GM19023 (cell line): ENCODE data around the gene ATP9B.
"Not testable (repeated sequence)": the region's sequence is repeated elsewhere in the genome, so short reads cannot be mapped to it uniquely, and the experiment has no call there.

Experiments used
- ATAC-seq: cut with Tn5 transposase; IDR thresholded peaks from one replicate; pipeline ENCODE4 v1.9.1; 2021; ENCODE audit warnings: mild to moderate bottlenecking, moderate library complexity; ENCODE audit not compliant: unreplicated experiment

ATP9B gene

GRCh38 chr18:79123948-79124347 is 54.8 kb downstream of the ATP9B start:
- no peak for ATAC-seq

DNA sequence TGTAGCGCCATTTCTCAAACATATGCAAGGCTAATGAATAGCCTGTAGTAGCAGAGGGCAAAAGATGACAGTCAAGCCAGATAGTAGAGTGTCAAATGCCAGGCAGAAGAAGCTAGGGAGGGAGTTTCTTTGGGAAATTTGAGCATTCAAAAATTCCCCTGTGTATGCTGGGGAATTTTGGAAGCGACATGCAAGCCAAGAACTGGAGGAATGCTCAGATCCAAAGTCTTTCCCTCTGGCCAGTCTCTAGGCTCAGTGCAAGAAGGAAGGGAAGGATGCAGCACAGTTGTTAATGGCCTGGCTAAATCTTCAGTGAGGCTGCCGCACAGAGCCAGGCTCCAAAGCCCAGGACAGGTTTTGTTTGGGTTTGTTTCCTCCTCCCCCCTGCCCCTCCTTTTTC is 59.9 kb downstream of the ATP9B start:
- ATAC-seq: no peak

DNA sequence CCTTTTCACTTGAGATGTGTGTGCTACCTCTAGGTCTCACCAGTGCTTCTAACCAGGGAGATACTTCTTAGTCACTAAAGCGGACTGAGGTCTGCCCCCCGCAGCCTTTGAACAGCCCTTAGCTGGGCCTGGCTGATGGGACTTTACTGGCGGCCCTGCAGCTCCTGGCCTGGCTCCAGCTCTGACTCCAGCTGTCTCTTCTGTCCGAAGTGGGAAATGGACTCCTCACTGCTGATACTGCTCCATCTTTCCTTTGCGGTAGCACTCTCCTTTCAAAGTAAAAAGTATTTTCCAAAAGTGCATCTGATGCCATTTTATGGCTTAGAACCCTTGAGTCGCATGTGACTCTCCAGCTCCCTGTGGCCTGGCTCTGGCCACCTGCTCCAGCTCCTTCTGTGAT is 64.5 kb downstream of the ATP9B start:
- no peak for ATAC-seq

GRCh38 chr18:79135924-79136323 is 66.7 kb downstream of the ATP9B start:
- ATAC-seq: no peak

GRCh38 chr18:79136742-79137141 is 67.5 kb downstream of the ATP9B start:
- ATAC-seq: no peak

DNA sequence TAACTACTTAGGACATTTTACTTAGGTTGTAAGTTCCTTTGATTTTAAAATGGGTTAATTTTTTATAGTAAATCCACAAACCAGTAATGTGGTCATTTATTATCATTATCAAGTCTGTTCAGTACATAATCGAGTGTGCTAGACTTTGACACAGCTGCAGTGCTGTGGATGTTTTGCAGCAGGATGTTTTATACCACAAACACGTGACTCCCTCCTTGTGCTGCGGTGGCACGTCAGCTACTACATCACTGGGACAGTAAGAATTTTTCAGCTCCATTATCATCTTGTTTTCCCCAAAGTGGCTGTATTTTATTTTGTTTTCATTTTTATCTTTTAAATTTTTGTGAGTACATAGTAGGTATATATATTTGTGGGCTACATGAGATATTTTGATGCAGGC is 70.0 kb downstream of the ATP9B start:
- ATAC-seq: no peak

DNA sequence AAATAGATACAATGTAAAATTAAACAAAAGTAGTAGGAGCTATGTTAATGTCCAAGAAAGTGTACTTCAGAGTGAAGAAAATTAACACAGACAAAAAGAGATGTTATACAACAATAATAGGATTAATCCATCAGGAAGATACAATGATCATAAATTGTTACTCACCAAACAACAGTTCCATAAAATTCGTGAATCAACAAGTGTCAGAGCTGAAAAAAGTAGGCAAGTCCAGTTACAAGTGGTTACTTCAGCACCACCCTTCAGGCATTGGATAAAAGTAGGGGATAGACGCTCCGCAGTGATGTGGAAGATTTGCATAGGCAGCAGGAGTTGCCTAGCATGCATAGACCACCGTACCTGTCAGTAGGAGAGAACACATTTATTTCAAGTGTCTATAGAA is 77.8 kb downstream of the ATP9B start:
- ATAC-seq: no peak

DNA sequence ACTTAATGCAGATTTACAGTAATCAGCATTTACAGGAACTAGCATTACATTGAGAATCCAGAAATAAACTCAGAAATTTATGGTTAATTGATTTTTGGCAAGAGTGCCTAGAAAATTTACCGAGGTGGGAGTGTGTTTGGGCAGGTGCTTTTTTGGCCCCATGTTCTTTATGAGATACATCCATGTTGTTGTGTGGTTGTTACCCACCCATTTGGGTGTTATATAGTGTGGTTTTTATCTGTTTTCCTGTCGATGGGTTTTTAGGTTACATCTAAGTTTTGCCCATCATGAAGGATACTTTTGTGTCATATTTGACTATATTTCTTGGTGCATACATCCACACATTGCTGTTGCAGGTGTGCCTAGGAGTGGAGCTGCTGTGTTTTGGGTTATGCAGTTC is 82.0 kb downstream of the ATP9B start:
- no peak for ATAC-seq

DNA sequence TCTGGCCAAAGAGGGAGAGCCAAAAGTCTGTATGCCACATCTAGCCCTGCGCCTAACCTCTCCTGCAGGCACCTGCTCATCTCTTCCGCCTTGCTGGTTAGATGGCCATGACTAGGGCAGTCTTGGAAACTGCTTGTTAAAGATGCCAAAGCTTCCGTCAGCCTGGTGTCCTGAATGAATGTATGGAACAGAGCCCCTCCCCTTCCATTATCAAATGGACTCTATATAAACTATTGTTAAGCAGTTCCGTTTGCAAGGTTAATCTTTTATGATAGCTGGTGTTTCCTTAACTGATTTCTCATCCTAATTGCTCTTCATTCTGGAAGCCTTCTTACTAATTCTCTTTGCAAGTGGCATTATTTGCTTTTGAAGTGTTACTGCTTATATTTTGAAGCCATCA is 87.1 kb downstream of the ATP9B start:
- no peak for ATAC-seq

DNA sequence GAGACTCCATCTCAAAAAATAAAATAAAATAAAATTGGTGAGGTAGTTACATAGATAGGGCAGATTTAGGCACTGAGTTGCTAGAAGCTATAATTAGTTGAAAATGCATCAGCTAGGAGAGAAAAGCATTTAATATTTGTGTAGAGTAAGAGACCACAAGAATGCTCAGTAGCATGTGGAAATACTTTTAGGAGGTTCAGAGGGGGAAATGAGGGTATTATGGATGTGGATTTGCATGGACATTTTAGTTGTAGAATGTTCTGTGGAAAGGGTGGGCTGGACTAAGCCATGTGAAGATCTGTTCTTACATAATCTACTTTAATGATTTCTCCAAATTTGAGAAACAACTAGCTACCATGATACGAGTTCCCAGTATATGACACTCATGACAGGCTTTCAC is 95.5 kb downstream of the ATP9B start:
- ATAC-seq: no peak

GRCh38 chr18:79166702-79167101 is 97.5 kb downstream of the ATP9B start:
- ATAC-seq: no peak

- ATAC-seq: no peak
These were observed 98.5 kb downstream of the ATP9B start for GRCh38 chr18:79167526-79168190.

- ATAC-seq: no peak
These were observed 100.9 kb downstream of the ATP9B start for GRCh38 chr18:79169958-79170555.

GRCh38 chr18:79172331-79172730 is 103.1 kb downstream of the ATP9B start:
- not testable (repeated sequence) for ATAC-seq

DNA sequence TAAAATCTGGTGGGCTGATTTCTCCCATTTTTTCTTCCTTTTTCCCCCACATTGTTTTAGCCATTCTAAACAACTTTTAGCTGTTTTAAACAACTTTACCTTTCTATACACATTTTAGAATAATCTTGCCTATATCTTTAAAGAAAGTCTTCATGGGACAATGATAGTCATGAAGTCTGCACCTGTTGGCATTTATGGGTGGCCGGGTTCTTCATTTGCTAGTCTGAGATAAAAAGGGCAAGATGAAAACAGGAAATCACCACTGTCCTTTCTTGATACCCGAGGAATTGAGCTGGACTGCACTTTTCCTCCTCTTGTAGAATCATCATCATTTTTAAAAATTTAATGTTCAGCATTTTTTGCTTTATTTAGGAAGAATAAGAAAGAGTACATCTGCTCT is 104.5 kb downstream of the ATP9B start:
- ATAC-seq: no peak

- no peak for ATAC-seq
These were observed 108.9 kb downstream of the ATP9B start for GRCh38 chr18:79178113-79178531.

DNA sequence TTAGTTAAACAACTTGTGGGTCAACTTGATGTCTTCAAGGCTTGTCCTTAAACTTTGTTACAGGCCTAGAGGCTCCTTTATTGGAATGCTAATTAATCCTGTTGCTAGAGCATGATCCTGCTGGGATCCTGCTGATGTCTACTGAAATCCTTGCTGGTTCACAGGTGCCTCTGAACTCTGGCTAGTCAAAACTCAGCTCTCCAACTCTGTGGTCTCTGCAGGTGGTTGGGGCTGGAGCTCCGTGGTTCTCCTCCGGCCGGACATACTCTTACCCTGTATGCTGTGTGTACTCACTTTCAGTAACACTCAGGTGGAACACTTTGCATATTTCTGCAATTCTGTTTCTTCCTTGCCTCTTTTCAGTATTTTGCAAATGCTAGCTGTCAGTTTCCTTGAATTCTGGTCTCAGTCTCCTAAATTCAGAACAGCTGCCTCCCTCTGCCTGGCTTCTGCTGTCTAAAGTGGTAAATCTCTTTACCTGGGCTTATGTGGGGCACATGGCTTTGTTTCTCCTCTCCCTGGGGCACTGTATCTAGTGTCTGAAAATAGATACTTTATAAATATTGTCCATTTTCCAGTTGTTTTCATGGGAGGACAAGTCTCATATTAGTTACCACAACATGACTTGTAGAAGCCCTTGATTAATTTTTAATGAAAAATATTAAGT is 113.0 kb downstream of the ATP9B start:
- no peak for ATAC-seq

DNA sequence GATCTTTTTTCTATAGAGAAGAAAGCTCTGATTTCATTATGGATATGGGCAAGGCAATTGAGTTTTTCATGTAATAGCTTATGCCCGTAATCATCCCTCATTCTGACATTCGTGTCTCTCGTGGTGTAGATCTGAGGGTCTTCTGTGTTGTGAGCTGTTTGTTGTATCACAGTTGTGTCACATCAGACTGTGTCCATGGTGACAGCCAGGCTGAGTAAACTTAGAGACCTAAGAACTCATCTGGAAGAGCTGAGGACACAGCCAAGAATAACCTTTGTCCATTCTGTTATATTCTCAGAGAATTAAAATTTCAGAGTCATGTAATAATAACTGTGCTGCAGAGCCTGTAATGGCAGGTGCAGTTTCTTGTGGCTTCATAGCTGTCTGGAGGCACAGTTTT is 116.5 kb downstream of the ATP9B start:
- ATAC-seq: no peak

- no peak for ATAC-seq
These were observed 117.5 kb downstream of the ATP9B start for GRCh38 chr18:79186649-79187048.

DNA sequence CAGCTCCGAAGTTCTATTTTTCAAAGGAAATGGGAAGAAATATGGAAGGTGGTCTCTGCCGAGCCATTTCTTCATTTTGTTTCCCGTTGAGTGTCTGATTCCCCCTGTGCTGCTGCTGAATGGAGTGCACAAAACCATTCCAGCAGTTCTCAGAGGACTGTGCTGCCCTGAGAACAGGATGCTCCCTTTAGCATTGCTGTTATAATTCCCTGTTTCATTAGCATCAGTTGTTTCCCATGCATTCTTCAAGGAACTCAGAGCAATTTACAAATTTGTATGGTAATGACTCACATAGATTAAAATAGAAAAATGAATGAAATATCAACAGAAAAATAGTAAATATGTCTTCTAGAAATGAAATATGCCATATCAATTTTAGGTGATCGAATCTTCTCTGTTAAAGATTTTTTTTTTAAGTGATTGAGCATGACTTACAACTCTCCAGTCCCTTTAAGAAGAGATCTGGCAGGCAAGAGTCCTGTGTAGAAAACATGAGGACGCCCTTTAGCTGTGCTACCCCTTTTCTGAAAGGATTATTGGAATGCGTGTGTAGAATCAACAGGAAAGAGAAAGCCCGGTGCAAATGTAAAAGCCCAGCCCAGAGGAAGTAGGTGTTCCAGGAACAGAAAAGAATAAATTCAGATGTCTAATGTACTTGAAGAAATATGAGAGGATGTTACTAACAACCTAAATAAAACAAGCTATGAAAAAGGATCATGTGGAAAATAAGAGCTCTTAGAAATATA is 118.5 kb downstream of the ATP9B start:
- no peak for ATAC-seq

GRCh38 chr18:79191418-79191817 is 122.2 kb downstream of the ATP9B start:
- ATAC-seq: no peak

DNA sequence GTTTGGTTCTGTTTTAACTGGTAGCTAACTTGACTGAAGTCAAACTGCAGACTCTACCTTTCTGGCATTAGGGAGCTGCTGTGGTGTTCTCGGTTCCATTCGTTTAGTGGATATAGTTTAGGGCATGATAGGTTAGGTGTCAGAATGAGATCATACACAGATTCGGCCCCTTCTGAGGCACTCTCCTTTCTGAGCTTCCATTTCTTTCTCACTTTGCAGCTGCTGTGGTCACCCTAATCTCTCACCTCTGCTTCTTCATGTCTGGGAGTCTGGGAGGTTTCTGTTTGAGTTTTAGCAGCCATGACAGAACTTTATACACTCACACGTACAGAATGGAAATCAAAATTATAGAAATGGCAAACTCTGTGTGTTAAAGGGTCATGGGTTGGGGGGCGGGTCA is 122.8 kb downstream of the ATP9B start:
- ATAC-seq: no peak
